Upper lobe of left lung (tissue), 6 donors: Measurements from ENCODE around the gene KNDC1. TPM values are rescaled to one million over a fixed set of nuclear protein-coding genes. Genes with fewer than 3 reads are reported as not detected.

Experiments
- ATAC-seq, 2 donors: fragments of 200-7000 bp; cut with Tn5 transposase; one replicate each; pipeline ENCODE4 v1.9.1; 2022; ENCODE audit warnings: mild to moderate bottlenecking in 2 of 2, moderate library complexity in 2 of 2; ENCODE audit not compliant: low FRiP score in 2 of 2
- DNase-seq, 2 donors: peaks; one replicate each; pipeline ENCODE4 v3.0.0-alpha.2; 2019 to 2020
- H3K27ac ChIP-seq, 4 donors: fragments of 200-600 bp; sonication (generic); one replicate each; pipeline ENCODE4 v1.5.1; 2016 to 2019
- H3K27me3 ChIP-seq, 4 donors: fragments of 200-600 bp; sonication (generic); one replicate each; pipeline ENCODE4 v1.5.1; 2017 to 2019
- H3K36me3 ChIP-seq, 4 donors: fragments of 200-600 bp; sonication (generic); one replicate each; pipeline ENCODE4 v1.5.1; 2016 to 2019
- H3K4me1 ChIP-seq, 4 donors: fragments of 200-600 bp; sonication (generic); one replicate each; pipeline ENCODE4 v1.5.1; 2018 to 2019
- H3K4me3 ChIP-seq, 4 donors: fragments of 200-600 bp; sonication (generic); one replicate each; pipeline ENCODE4 v1.5.1; 2017 to 2019; ENCODE audit warnings: mild to moderate bottlenecking in 2 of 4, moderate library complexity in 1 of 4
- H3K9me3 ChIP-seq, 4 donors: fragments of 200-600 bp; sonication (generic); one replicate each; pipeline ENCODE4 v1.5.1; 2018 to 2019
- EP300 ChIP-seq, 4 donors: sonication (generic); formaldehyde crosslinking; IDR thresholded peaks; one replicate each; pipeline ENCODE4 v1.5.1; 2017; ENCODE audit warnings: antibody characterized with exemption in 4 of 4, control low read depth in 2 of 4
- POLR2A ChIP-seq, 4 donors: fragments of 450-650 bp; IDR thresholded peaks; one replicate each; pipeline ENCODE4 v1.5.1; 2016 to 2017; ENCODE audit warnings: antibody characterized with exemption in 4 of 4, mild to moderate bottlenecking in 2 of 4
- POLR2AphosphoS5 ChIP-seq, 2 donors: sonication (generic); formaldehyde crosslinking; IDR thresholded peaks; one replicate each; pipeline ENCODE4 v1.5.1; 2017; ENCODE audit warnings: antibody characterized with exemption in 2 of 2
- WGBS, 2 donors: methylation state at CpG; one replicate each; pipeline ENCODE4 v1.1.5; 2017 to 2018; 5-methylcytosine and 5-hydroxymethylcytosine counted together
- total RNA-seq, 6 donors: library from RNA; depleted of rRNA in 4 of 6; stranded (reverse); fragments of >200 nt in 4 of 6; gene quantifications; one replicate each; pipeline versions ENCODE4 v1.1.0 to v1.2.1, GENCODE V29; 2016 to 2021
- TF ChIP-seq, protein P1 (sequence below), 6 experiments: fragments of 450-650 bp in 4 of 6; fragments of 200-600 bp in 2 of 6; sonication (generic) in 2 of 6; IDR thresholded peaks; one replicate each; pipeline ENCODE4 v1.5.1; 2016 to 2019; ENCODE audit warnings: antibody characterized with exemption in 6 of 6
- donor health status: DM: no; HTN: no; CAD: no; lungs with moderate emphysema.
- donor health status: DM: no; HTN: yes; CAD: no; lungs with severe emphysema.

KNDC1 gene
- total RNA-seq, 6 donors from 2014 or later = 7.1 to 30.3 (median 15.5) TPM

DNA sequence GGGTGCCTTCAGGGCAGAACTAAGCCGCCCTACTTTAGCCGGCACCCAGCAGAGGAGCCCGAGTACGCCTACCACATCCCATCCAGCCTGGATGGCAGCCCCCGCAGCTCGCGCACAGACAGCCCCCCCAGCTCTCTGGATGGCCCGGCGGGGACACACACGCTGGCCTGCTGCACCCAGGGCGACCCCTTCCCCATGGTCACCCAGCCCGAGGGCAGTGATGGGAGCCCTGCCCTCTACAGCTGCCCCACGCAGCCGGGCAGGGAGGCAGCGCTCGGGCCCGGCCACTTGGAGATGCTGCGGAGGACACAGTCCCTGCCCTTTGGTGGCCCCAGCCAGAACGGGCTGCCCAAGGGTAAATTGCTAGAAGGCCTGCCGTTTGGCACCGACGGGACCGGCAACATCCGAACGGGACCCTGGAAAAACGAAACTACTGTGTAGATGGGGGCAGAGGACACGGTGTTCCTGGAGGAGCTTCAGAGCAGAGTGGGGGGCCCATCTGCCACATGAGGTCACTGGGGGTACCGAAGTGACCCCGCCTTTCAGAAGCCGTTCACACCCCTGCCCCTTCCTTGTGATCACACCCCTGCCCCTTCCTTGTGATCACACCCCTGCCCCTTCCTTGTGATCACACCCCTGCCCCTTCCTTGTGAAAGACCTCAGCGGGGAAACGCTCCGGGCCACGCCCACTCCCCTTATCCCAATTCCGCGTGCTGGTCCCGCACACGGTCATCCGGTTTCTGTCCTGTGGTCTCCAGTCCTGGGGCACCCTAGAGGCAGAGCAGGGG, 30.8 kb upstream of the KNDC1 start:
- DNase-seq = peak; percentile 15 to 71
- peaks cover 0 to 3% (median 0%) of the 10 kb centered on the region in 4 donors for H3K4me1 ChIP-seq
- peaks cover 0 to 4% (median 0%) of the 10 kb centered on the region in 4 donors for H3K9me3 ChIP-seq
- H3K4me3 ChIP-seq = no peak overlapping the region
- no peak overlapping the region for H3K27ac ChIP-seq
- WGBS, 2 donors = 72 to 77% methylated on average over 25 to 32 of the region's 39 CpGs
- TF ChIP-seq POLR2A (IDR thresholded peaks at IDR 0.05) (no peak), POLR2AphosphoS5 (IDR thresholded peaks at IDR 0.05) (no peak), EP300 (IDR thresholded peaks at IDR 0.05) (no peak)
- TF ChIP-seq, protein P1, sequence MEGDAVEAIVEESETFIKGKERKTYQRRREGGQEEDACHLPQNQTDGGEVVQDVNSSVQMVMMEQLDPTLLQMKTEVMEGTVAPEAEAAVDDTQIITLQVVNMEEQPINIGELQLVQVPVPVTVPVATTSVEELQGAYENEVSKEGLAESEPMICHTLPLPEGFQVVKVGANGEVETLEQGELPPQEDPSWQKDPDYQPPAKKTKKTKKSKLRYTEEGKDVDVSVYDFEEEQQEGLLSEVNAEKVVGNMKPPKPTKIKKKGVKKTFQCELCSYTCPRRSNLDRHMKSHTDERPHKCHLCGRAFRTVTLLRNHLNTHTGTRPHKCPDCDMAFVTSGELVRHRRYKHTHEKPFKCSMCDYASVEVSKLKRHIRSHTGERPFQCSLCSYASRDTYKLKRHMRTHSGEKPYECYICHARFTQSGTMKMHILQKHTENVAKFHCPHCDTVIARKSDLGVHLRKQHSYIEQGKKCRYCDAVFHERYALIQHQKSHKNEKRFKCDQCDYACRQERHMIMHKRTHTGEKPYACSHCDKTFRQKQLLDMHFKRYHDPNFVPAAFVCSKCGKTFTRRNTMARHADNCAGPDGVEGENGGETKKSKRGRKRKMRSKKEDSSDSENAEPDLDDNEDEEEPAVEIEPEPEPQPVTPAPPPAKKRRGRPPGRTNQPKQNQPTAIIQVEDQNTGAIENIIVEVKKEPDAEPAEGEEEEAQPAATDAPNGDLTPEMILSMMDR (IDR thresholded peaks at IDR 0.05) = no peak
- H3K36me3 ChIP-seq = no peaks in the 10 kb centered on the region
- ATAC-seq = no peak
- no peaks in the 10 kb centered on the region for H3K27me3 ChIP-seq

DNA sequence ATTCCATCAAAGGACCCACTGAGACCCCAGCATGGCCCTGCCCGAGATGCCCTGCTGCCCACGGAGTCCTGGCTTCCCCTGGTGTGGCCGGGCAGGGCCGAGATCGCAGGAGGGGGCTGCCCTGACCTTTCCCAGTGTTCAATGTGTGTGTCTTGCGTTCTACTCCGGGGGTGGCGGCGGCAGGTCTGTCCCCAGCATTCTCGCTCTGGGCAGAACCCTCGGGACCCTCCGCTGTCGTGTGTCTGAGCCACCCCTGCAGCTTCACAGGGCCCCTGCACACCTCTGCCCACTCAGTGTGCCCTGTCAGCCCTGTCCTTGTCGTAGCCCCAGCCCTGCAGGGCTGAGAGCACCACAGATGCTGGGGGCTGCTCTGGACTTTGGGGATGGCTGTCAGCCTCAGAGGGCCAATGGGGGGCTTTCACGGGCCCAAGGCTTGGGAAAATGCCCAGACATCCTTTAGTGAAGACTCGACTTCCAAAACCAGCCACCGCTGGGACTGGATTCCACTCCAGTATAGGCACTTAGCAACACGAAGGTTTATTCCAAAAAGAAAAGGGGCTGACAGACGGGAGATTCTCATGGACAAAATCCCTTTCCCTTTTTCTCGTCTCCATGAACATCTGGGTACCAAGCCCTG, 30.0 kb upstream of the KNDC1 start:
- H3K4me3 ChIP-seq = no peak overlapping the region
- TF ChIP-seq POLR2A (IDR thresholded peaks at IDR 0.05) = no peak
- no peak for TF ChIP-seq EP300 (IDR thresholded peaks at IDR 0.05)
- TF ChIP-seq, protein P1 (IDR thresholded peaks at IDR 0.05) = no peak
- no peak for TF ChIP-seq POLR2AphosphoS5 (IDR thresholded peaks at IDR 0.05)
- peak; percentile 14 to 67 for DNase-seq
- WGBS, 2 donors = 66 to 75% methylated on average over 15 to 20 of the region's 20 CpGs
- ATAC-seq = no peak
- H3K9me3 ChIP-seq = peaks cover 0 to 4% (median 0%) of the 10 kb centered on the region in 4 donors
- no peaks in the 10 kb centered on the region for H3K36me3 ChIP-seq
- no peaks in the 10 kb centered on the region for H3K27me3 ChIP-seq
- H3K4me1 ChIP-seq = no peaks in the 10 kb centered on the region
- H3K27ac ChIP-seq = no peak overlapping the region

DNA sequence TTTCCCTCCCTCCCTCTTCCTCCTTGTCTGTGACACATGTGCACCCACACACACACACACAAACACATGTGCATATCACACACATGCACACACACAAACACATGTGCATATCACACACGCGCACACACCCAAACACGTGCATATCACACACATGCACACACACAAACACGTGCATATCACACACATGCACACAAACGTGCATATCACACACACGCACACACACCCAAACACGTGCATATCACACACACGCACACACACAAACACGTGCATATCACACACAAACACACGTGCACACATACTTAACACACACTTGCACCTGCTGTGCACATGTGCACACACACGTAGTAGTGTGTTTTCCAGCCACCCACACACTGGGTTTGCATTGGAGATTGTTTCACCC, 29.4 kb upstream of the KNDC1 start:
- H3K36me3 ChIP-seq = no peaks in the 10 kb centered on the region
- DNase-seq = no peak
- peaks cover 0 to 4% (median 0%) of the 10 kb centered on the region in 4 donors for H3K9me3 ChIP-seq
- no peaks in the 10 kb centered on the region for H3K4me1 ChIP-seq
- H3K27ac ChIP-seq = no peak overlapping the region
- no peaks in the 10 kb centered on the region for H3K27me3 ChIP-seq
- no peak overlapping the region for H3K4me3 ChIP-seq
- no peak for ATAC-seq
- 85 to 91% methylated on average over 11 of the region's 11 CpGs for WGBS, 2 donors
- TF ChIP-seq, protein P1 (IDR thresholded peaks at IDR 0.05) = no peak
- no peak for TF ChIP-seq EP300 (IDR thresholded peaks at IDR 0.05)
- TF ChIP-seq POLR2AphosphoS5 (IDR thresholded peaks at IDR 0.05) = no peak
- TF ChIP-seq POLR2A (IDR thresholded peaks at IDR 0.05) = no peak

DNA sequence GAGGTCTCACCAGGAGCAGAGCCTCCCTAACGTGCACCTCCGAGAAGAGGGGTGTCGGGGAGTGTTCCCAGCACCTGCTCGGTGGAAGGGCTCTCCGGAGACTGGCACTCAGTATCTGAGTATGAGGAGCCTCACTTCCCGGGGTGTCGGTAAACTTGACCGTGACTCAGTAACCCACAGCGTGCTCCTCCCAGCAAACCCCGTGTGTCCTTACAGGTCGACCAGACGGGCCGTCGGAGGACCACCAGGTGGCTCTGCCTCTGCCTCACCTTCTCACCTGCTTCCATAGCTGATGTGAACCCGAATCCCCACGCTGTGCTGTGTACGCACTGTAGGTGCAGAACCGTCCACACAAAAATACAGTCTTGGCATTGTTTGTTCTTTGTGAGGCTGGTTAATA, 29.0 kb upstream of the KNDC1 start:
- no peak overlapping the region for H3K27ac ChIP-seq
- 69 to 75% methylated on average over 12 to 18 of the region's 18 CpGs for WGBS, 2 donors

More for the DNA sequence above, 29.0 kb upstream of the KNDC1 start:
- Histone ChIP-seq H3K9me3 (peaks cover 0 to 4% (median 0%) of the 10 kb centered on the region in 4 donors), H3K4me1 (no peaks in the 10 kb centered on the region), H3K36me3 (no peaks in the 10 kb centered on the region), H3K4me3 (no peak overlapping the region), H3K27me3 (no peaks in the 10 kb centered on the region)
- DNase-seq (peak; percentile 14 to 55), ATAC-seq (no peak)
- no peak for TF ChIP-seq POLR2A (IDR thresholded peaks at IDR 0.05)
- TF ChIP-seq, protein P1 (IDR thresholded peaks at IDR 0.05) = no peak
- TF ChIP-seq EP300 (IDR thresholded peaks at IDR 0.05) = no peak
- no peak for TF ChIP-seq POLR2AphosphoS5 (IDR thresholded peaks at IDR 0.05)
